Activated naive CD4-positive, alpha-beta T cell treated with anti-CD3 and anti-CD28 coated beads, Interleukin-2, amount 50 U/mL, for 24 hours (primary cell): ENCODE measurements around the gene JAKMIP2.
"Not testable (repeated sequence)": the region's sequence is repeated elsewhere in the genome, so short reads cannot be mapped to it uniquely, and the experiment has no call there.

Source experiments
- H3K27ac Mint-ChIP-seq: one replicate; pipeline ENCODE4 v1.8.0; 2021; ENCODE audit warnings: mild to moderate bottlenecking, mixed read lengths
- H3K27me3 Mint-ChIP-seq: one replicate; pipeline ENCODE4 v1.8.0; 2021; ENCODE audit warnings: mixed read lengths
- H3K36me3 Mint-ChIP-seq: one replicate; pipeline ENCODE4 v1.8.0; 2021; ENCODE audit warnings: mixed read lengths
- H3K4me1 Mint-ChIP-seq: one replicate; pipeline ENCODE4 v1.8.0; 2021; ENCODE audit warnings: mixed read lengths
- H3K4me3 Mint-ChIP-seq: one replicate; pipeline ENCODE4 v1.8.0; 2021; ENCODE audit warnings: mild to moderate bottlenecking, mixed read lengths
- H3K9me3 Mint-ChIP-seq: one replicate; pipeline ENCODE4 v1.8.0; 2021; ENCODE audit warnings: mixed read lengths

The JAKMIP2 gene

GRCh38 chr5:147782110-147783028 is at the start of gene JAKMIP2:
Gene JAKMIP2 (minus strand): TSS chr5:147782728. CDS start chr5:147671806, 110,922 bp downstream.
- no peaks in the 10 kb centered on the region for H3K36me3 Mint-ChIP-seq
- peak within 1 kb of the TSS; percentile 73 for H3K4me3 Mint-ChIP-seq
- peak within 1 kb of the TSS; percentile 26 for H3K27ac Mint-ChIP-seq
- peaks cover 19% of the 10 kb centered on the region for H3K4me1 Mint-ChIP-seq
- no peaks in the 10 kb centered on the region for H3K9me3 Mint-ChIP-seq
- H3K27me3 Mint-ChIP-seq = no peaks in the 10 kb centered on the region

- Mint-ChIP-seq H3K4me3 (no peak within 1 kb of the TSS), H3K27ac (no peak within 1 kb of the TSS), H3K9me3 (no peaks in the 10 kb centered on the region), H3K4me1 (no peaks in the 10 kb centered on the region), H3K36me3 (no peaks in the 10 kb centered on the region), H3K27me3 (peaks cover 1% of the 10 kb centered on the region)
These were observed 48.9 kb upstream of the JAKMIP2 start, which contains the start of gene SPINK1 for GRCh38 chr5:147831465-147831864. Gene SPINK1 (minus strand): TSS chr5:147831671. CDS start chr5:147831577, 94 bp downstream.

GRCh38 chr5:147830035-147830434 is 47.5 kb upstream of the JAKMIP2 start:
- Mint-ChIP-seq H3K27ac (no peak overlapping the region), H3K36me3 (no peaks in the 10 kb centered on the region), H3K4me3 (no peak overlapping the region), H3K27me3 (peaks cover 1% of the 10 kb centered on the region), H3K4me1 (no peaks in the 10 kb centered on the region), H3K9me3 (no peaks in the 10 kb centered on the region)

GRCh38 chr5:147827017-147827416 is 44.5 kb upstream of the JAKMIP2 start:
- H3K36me3 Mint-ChIP-seq, H3K9me3 Mint-ChIP-seq, H3K4me3 Mint-ChIP-seq, H3K27me3 Mint-ChIP-seq, H3K27ac Mint-ChIP-seq, H3K4me1 Mint-ChIP-seq: not testable (repeated sequence)

GRCh38 chr5:147826361-147826760 is 43.8 kb upstream of the JAKMIP2 start:
- no peak overlapping the region for H3K4me3 Mint-ChIP-seq
- peaks cover 3% of the 10 kb centered on the region for H3K27me3 Mint-ChIP-seq
- H3K9me3 Mint-ChIP-seq = no peaks in the 10 kb centered on the region
- no peaks in the 10 kb centered on the region for H3K36me3 Mint-ChIP-seq
- no peak overlapping the region for H3K27ac Mint-ChIP-seq
- H3K4me1 Mint-ChIP-seq = no peaks in the 10 kb centered on the region

- Mint-ChIP-seq H3K9me3 (no peaks in the 10 kb centered on the region), H3K27me3 (peaks cover 3% of the 10 kb centered on the region), H3K4me3 (no peak overlapping the region), H3K4me1 (no peaks in the 10 kb centered on the region), H3K36me3 (no peaks in the 10 kb centered on the region), H3K27ac (no peak overlapping the region)
These were observed 40.4 kb upstream of the JAKMIP2 start for GRCh38 chr5:147822686-147823491.

GRCh38 chr5:147822222-147822621 is 39.7 kb upstream of the JAKMIP2 start:
- not testable (repeated sequence) for H3K9me3 Mint-ChIP-seq, H3K27ac Mint-ChIP-seq, H3K4me1 Mint-ChIP-seq, H3K36me3 Mint-ChIP-seq, H3K27me3 Mint-ChIP-seq, H3K4me3 Mint-ChIP-seq

GRCh38 chr5:147821766-147822165 is 39.2 kb upstream of the JAKMIP2 start:
- Mint-ChIP-seq H3K36me3 (no peaks in the 10 kb centered on the region), H3K9me3 (no peaks in the 10 kb centered on the region), H3K4me3 (no peak overlapping the region), H3K4me1 (no peaks in the 10 kb centered on the region), H3K27ac (no peak overlapping the region), H3K27me3 (peaks cover 2% of the 10 kb centered on the region)

GRCh38 chr5:147819261-147819770 is 36.8 kb upstream of the JAKMIP2 start:
- Mint-ChIP-seq H3K4me3 (no peak overlapping the region), H3K36me3 (no peaks in the 10 kb centered on the region), H3K4me1 (no peaks in the 10 kb centered on the region), H3K27ac (no peak overlapping the region), H3K27me3 (no peaks in the 10 kb centered on the region), H3K9me3 (no peaks in the 10 kb centered on the region)

GRCh38 chr5:147818290-147818689 is 35.8 kb upstream of the JAKMIP2 start:
- H3K9me3 Mint-ChIP-seq = no peaks in the 10 kb centered on the region
- no peaks in the 10 kb centered on the region for H3K36me3 Mint-ChIP-seq
- H3K4me3 Mint-ChIP-seq = no peak overlapping the region
- H3K27ac Mint-ChIP-seq = no peak overlapping the region
- no peaks in the 10 kb centered on the region for H3K27me3 Mint-ChIP-seq
- H3K4me1 Mint-ChIP-seq = no peaks in the 10 kb centered on the region

- Mint-ChIP-seq H3K9me3 (no peaks in the 10 kb centered on the region), H3K4me1 (no peaks in the 10 kb centered on the region), H3K27me3 (no peaks in the 10 kb centered on the region), H3K27ac (no peak overlapping the region), H3K36me3 (no peaks in the 10 kb centered on the region), H3K4me3 (no peak overlapping the region)
These were observed 31.2 kb upstream of the JAKMIP2 start for GRCh38 chr5:147813696-147814095.

GRCh38 chr5:147809830-147810666 is 27.5 kb upstream of the JAKMIP2 start:
- H3K4me1 Mint-ChIP-seq = peaks cover 4% of the 10 kb centered on the region
- no peak overlapping the region for H3K4me3 Mint-ChIP-seq
- no peaks in the 10 kb centered on the region for H3K9me3 Mint-ChIP-seq
- no peaks in the 10 kb centered on the region for H3K27me3 Mint-ChIP-seq
- H3K36me3 Mint-ChIP-seq = no peaks in the 10 kb centered on the region
- H3K27ac Mint-ChIP-seq = no peak overlapping the region

- Mint-ChIP-seq H3K4me1 (peaks cover 9% of the 10 kb centered on the region), H3K4me3 (no peak overlapping the region), H3K27ac (no peak overlapping the region), H3K27me3 (no peaks in the 10 kb centered on the region), H3K36me3 (no peaks in the 10 kb centered on the region), H3K9me3 (no peaks in the 10 kb centered on the region)
These were observed 22.5 kb upstream of the JAKMIP2 start for GRCh38 chr5:147805030-147805454.

GRCh38 chr5:147804334-147804733 is 21.8 kb upstream of the JAKMIP2 start:
- Mint-ChIP-seq H3K27me3 (no peaks in the 10 kb centered on the region), H3K9me3 (no peaks in the 10 kb centered on the region), H3K36me3 (no peaks in the 10 kb centered on the region), H3K27ac (no peak overlapping the region), H3K4me3 (no peak overlapping the region), H3K4me1 (peaks cover 9% of the 10 kb centered on the region)

- Mint-ChIP-seq H3K27me3 (no peaks in the 10 kb centered on the region), H3K27ac (no peak overlapping the region), H3K9me3 (no peaks in the 10 kb centered on the region), H3K4me3 (no peak overlapping the region), H3K4me1 (peaks cover 9% of the 10 kb centered on the region), H3K36me3 (no peaks in the 10 kb centered on the region)
These were observed 21.4 kb upstream of the JAKMIP2 start for GRCh38 chr5:147803926-147804325.
